ENCODE results near the gene TMEM144.

- TF ChIP-seq CTCF (IDR thresholded peaks at IDR 0.05; ENCODE audit: low read length) = no peak
- no peak for TF ChIP-seq EZH2phosphoT487 (IDR thresholded peaks at IDR 0.05; ENCODE audit: low read length)
Measured at GRCh38 chr4:158254292-158254691, 44.0 kb downstream of the TMEM144 start.
